Nephron progenitor cell (in vitro differentiated cells): ENCODE data around the gene MAN1B1.

ENCODE experiments used
- DNase-seq: peaks from one replicate; pipeline ENCODE4 v3.0.0; 2021
- H3K27ac Mint-ChIP-seq: 2 replicates; pipeline ENCODE4 v1.8.0; 2021; ENCODE audit warnings: mild to moderate bottlenecking, moderate library complexity, mixed read lengths
- H3K27me3 Mint-ChIP-seq: 2 replicates; pipeline ENCODE4 v1.8.0; 2021; ENCODE audit warnings: mild to moderate bottlenecking, low read depth, mixed read lengths; ENCODE audit not compliant: poor library complexity
- H3K36me3 Mint-ChIP-seq: 2 replicates; pipeline ENCODE4 v1.8.0; 2021; ENCODE audit warnings: low read depth, mixed read lengths
- H3K4me1 Mint-ChIP-seq: 2 replicates; pipeline ENCODE4 v1.8.0; 2021; ENCODE audit warnings: mixed read lengths
- H3K4me3 Mint-ChIP-seq: 2 replicates; pipeline ENCODE4 v1.8.0; 2021; ENCODE audit warnings: mild to moderate bottlenecking, moderate library complexity, mixed read lengths
- H3K9me3 Mint-ChIP-seq: 2 replicates; pipeline ENCODE4 v1.8.0; 2021; ENCODE audit warnings: mild to moderate bottlenecking, moderate library complexity, mixed read lengths
- CTCF ChIP-seq: fragments of 200-600 bp; sonication (generic); IDR thresholded peaks from 2 replicates; pipeline ENCODE4 v1.5.0; 2021; ENCODE audit warnings: antibody characterized with exemption

The MAN1B1 gene

DNA sequence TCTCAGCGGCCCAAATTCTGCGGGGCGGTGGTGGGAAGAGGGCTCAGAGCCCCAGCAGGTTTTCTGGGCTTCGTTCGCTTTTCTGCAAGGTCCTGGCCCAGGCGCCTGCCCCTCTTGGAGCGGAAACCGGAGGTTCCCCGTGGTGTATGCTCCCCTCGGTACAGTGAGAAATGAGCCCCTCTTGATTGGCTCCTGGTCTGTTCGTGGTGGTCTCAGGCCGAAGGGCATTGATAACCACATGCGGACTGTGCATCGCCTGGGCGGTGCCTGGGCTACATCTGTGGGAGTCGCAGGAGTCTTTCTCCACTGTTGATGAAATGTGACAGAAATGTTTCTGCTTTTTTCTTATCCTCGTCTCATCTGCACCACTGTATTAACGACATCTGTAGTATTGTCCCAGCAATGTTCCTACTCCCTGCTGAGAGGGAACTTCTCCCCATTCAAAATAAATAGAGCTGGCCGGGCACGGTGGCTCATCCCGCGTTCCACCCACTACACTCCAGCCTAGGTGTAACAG, 682 bp downstream of the MAN1B1 start:
- Mint-ChIP-seq H3K9me3 (no peaks in the 10 kb centered on the region), H3K4me3 (peak overlapping the region; percentile 88), H3K36me3 (peaks cover 17% of the 10 kb centered on the region), H3K27ac (peak overlapping the region; percentile 88), H3K27me3 (peaks cover 30% of the 10 kb centered on the region), H3K4me1 (peaks cover 24% of the 10 kb centered on the region)
- no peak for DNase-seq
- no peak for TF ChIP-seq CTCF

- peaks cover 23% of the 10 kb centered on the region for H3K36me3 Mint-ChIP-seq
- H3K27me3 Mint-ChIP-seq, result peaks cover 30% of the 10 kb centered on the region
- DNase-seq, result no peak
- H3K9me3 Mint-ChIP-seq, result no peaks in the 10 kb centered on the region
- no peak overlapping the region for H3K27ac Mint-ChIP-seq
- H3K4me3 Mint-ChIP-seq, result peak overlapping the region; percentile 88
- H3K4me1 Mint-ChIP-seq, result peaks cover 24% of the 10 kb centered on the region
- no peak for TF ChIP-seq CTCF
These were observed 1.3 kb downstream of the MAN1B1 start for GRCh38 chr9:137088121-137088520.

- Mint-ChIP-seq H3K27me3 (peaks cover 18% of the 10 kb centered on the region), H3K9me3 (no peaks in the 10 kb centered on the region), H3K4me3 (no peak overlapping the region), H3K27ac (no peak overlapping the region), H3K36me3 (peaks cover 27% of the 10 kb centered on the region), H3K4me1 (peaks cover 17% of the 10 kb centered on the region)
- no peak for DNase-seq
- no peak for TF ChIP-seq CTCF
These were observed 2.6 kb downstream of the MAN1B1 start for GRCh38 chr9:137089232-137089947.

GRCh38 chr9:137095664-137096517, 9.1 kb downstream of the MAN1B1 start:
- no peak for DNase-seq
- no peak overlapping the region for H3K27ac Mint-ChIP-seq
- H3K27me3 Mint-ChIP-seq, result no peaks in the 10 kb centered on the region
- no peak for TF ChIP-seq CTCF
- no peaks in the 10 kb centered on the region for H3K4me1 Mint-ChIP-seq
- peaks cover 29% of the 10 kb centered on the region for H3K36me3 Mint-ChIP-seq
- no peaks in the 10 kb centered on the region for H3K9me3 Mint-ChIP-seq
- no peak overlapping the region for H3K4me3 Mint-ChIP-seq

GRCh38 chr9:137096785-137097546, 10.2 kb downstream of the MAN1B1 start:
- H3K27ac Mint-ChIP-seq, result no peak overlapping the region
- no peaks in the 10 kb centered on the region for H3K27me3 Mint-ChIP-seq
- H3K4me1 Mint-ChIP-seq, result no peaks in the 10 kb centered on the region
- no peak for DNase-seq
- TF ChIP-seq CTCF, result no peak
- no peak overlapping the region for H3K4me3 Mint-ChIP-seq
- no peaks in the 10 kb centered on the region for H3K9me3 Mint-ChIP-seq
- H3K36me3 Mint-ChIP-seq, result peaks cover 25% of the 10 kb centered on the region
